ENCODE results near the gene LDLRAP1.

DNA sequence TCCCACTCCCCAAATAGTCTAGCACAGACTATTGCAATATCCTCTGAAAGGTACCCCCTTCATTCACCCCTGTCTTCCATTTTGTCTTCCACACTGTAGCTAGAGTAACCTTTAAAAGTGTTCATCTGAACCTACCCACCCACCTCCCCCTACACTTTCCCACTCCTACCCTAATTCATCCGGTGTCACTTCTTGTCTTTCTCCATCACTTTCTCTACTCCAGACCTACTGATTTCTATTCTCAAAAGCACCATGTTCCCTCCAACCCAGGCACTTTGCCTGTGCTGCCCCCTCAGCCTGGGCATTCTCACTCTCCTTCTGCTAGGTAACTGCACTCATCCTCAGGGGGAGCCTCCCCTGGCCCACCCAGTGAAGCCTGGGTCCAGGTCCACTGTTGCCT, 68.4 kb downstream of the LDLRAP1 start:
- TF ChIP-seq, protein P1, sequence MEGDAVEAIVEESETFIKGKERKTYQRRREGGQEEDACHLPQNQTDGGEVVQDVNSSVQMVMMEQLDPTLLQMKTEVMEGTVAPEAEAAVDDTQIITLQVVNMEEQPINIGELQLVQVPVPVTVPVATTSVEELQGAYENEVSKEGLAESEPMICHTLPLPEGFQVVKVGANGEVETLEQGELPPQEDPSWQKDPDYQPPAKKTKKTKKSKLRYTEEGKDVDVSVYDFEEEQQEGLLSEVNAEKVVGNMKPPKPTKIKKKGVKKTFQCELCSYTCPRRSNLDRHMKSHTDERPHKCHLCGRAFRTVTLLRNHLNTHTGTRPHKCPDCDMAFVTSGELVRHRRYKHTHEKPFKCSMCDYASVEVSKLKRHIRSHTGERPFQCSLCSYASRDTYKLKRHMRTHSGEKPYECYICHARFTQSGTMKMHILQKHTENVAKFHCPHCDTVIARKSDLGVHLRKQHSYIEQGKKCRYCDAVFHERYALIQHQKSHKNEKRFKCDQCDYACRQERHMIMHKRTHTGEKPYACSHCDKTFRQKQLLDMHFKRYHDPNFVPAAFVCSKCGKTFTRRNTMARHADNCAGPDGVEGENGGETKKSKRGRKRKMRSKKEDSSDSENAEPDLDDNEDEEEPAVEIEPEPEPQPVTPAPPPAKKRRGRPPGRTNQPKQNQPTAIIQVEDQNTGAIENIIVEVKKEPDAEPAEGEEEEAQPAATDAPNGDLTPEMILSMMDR (IDR thresholded peaks at IDR 0.05; ENCODE audit: insufficient read depth, low read depth, low read length), result no peak
- no peak for TF ChIP-seq EZH2 (IDR thresholded peaks at IDR 0.05; ENCODE audit: insufficient read depth, low read length)

Data from astrocyte (in vitro differentiated cells and primary cell).